ENCODE measurements around the gene SAMD14.

- no peak for TF ChIP-seq POLR2AphosphoS5 (IDR thresholded peaks at IDR 0.05; ENCODE audit: low read depth, low read length)
- no peak for TF ChIP-seq TAF1 (IDR thresholded peaks at IDR 0.05; ENCODE audit: low read depth, low read length)
- TF ChIP-seq POLR2A (IDR thresholded peaks at IDR 0.05; ENCODE audit: low read depth, low read length) = no peak
- no peak for TF ChIP-seq SPI1 (IDR thresholded peaks at IDR 0.05; ENCODE audit: low read depth, low read length)
- TF ChIP-seq POU2F2 (IDR thresholded peaks at IDR 0.05; ENCODE audit: low read depth, low read length) = no peak
Observed at GRCh38 chr17:50075446-50076032, 54.4 kb downstream of the SAMD14 start.

Data from GM12891 (cell line).